Heart left ventricle (tissue), 16 donors: ENCODE data around the gene FTO. TPM values are rescaled to one million over a fixed set of nuclear protein-coding genes. Genes with fewer than 3 reads are reported as not detected.

Experiments used
- ATAC-seq, 4 donors: fragments of 200-7000 bp; cut with Tn5 transposase; one replicate each; pipeline ENCODE4 v1.9.1; 2020 to 2022; ENCODE audit warnings: moderate library complexity in 4 of 4, mild to moderate bottlenecking in 3 of 4, moderate number of reproducible peaks in 1 of 4
- DNase-seq, 5 donors: peaks; one replicate each; pipeline ENCODE4 v3.0.0-alpha.2; 2020
- H3K27ac ChIP-seq, 12 donors: fragments of 200-600 bp; sonication (generic) in 4 of 12; one replicate each; pipeline versions ENCODE4 v1.5.0 to v1.8.0; 2016 to 2022; ENCODE audit warnings: mild to moderate bottlenecking in 2 of 12
- H3K27me3 ChIP-seq, 9 donors: fragments of 200-600 bp; sonication (generic) in 2 of 9; one replicate each; pipeline versions ENCODE4 v1.5.1 to v1.8.0; 2016 to 2022; ENCODE audit warnings: mild to moderate bottlenecking in 3 of 9
- H3K36me3 ChIP-seq, 9 donors: fragments of 200-600 bp; sonication (generic) in 2 of 9; one replicate each; pipeline versions ENCODE4 v1.5.0 to v1.8.0; 2018 to 2022; ENCODE audit warnings: mild to moderate bottlenecking in 2 of 9
- H3K4me1 ChIP-seq, 12 donors: fragments of 200-600 bp; sonication (generic) in 4 of 12; one replicate each; pipeline versions ENCODE4 v1.5.0 to v1.8.0; 2016 to 2022; ENCODE audit warnings: mild to moderate bottlenecking in 3 of 12
- H3K4me3 ChIP-seq, 12 donors: fragments of 200-600 bp; sonication (generic) in 4 of 12; one replicate each; pipeline versions ENCODE4 v1.5.0 to v1.8.0; 2017 to 2022; ENCODE audit warnings: mild to moderate bottlenecking in 9 of 12, moderate library complexity in 4 of 12
- H3K9me3 ChIP-seq, 12 donors: fragments of 200-600 bp; sonication (generic) in 4 of 12; one replicate each; pipeline versions ENCODE4 v1.5.0 to v1.8.0; 2016 to 2022; ENCODE audit warnings: mild to moderate bottlenecking in 1 of 12
- CTCF ChIP-seq, 12 donors: fragments of 200-600 bp; sonication (generic) in 4 of 12; IDR thresholded peaks; one replicate each; pipeline versions ENCODE4 v1.5.0 to v1.8.0; 2018 to 2022; ENCODE audit warnings: antibody characterized with exemption in 12 of 12, mild to moderate bottlenecking in 5 of 12
- POLR2A ChIP-seq, 2 donors: fragments of 450-650 bp; IDR thresholded peaks; one replicate each; pipeline ENCODE4 v1.6.1; 2017; ENCODE audit warnings: antibody characterized with exemption in 2 of 2, mild to moderate bottlenecking in 2 of 2, moderate library complexity in 2 of 2
- WGBS, 4 donors: extraction: QIAGEN DNeasy Blood & Tissue Kit in 2 of 4; methylation state at CpG; one replicate each; pipeline versions ENCODE4 v1.1.5 to v1.1.7; 2013 to 2018; 5-methylcytosine and 5-hydroxymethylcytosine counted together
- intact Hi-C, 10 donors: fragments of 100-400 bp; cut with DNase I; formaldehyde crosslinking; loops; one replicate each; pipeline versions ENCODE4 v1.11.1 to v1.14.2; 2022
- polyA plus RNA-seq, 2 donors: library from polyadenylated mRNA; stranded (reverse); fragments of 200-250 nt; gene quantifications; one replicate each; pipeline ENCODE4 v1.2.3, GENCODE V29; 2013
- total RNA-seq, 9 donors: library from RNA; depleted of rRNA in 2 of 9; stranded (reverse); fragments of >200 nt in 2 of 9; fragmentation: NEBNext Ultra II Directional in 3 of 9; extraction: Animal tissue kit (Norgen Biotek cat#: 25700) in 3 of 9; gene quantifications; one replicate each; pipeline versions ENCODE4 v1.1.0 to v1.2.4, GENCODE V29; 2016 to 2023
- donor health status: ischemic (EF 13 %, LVEDD 7.1; RV severe dilation, severe dysfunction).
- donor health status: healthy with polysubstance abuse.
- donor health status: DM: no; HTN: yes; CAD: no.
- donor health status: DM: no; HTN: no; CAD: no.
- donor health status: ischemic (EF 25% LVEDD 6.9; RV normal size, moderate dysfunction).
- donor health status: ischemic (EF 25% LVEDD 5.7; RV mildly dilated, moderate dysfunction).
- donor health status: healthy.
- donor health status: DM: yes; HTN: yes; CAD: no.
- donor health status: ischemic (EF 35%, LVEDD 5.7; RV mildly dilated, moderate dysfunction).
- donor health status: nonischemic (EF 11% LVEDD 7.7; RV severe dilation, severe dysfunction).
- donor health status: DM: yes; HTN: yes; CAD: no.
- donor health status: PGD.
- donor health status: ischemic (EF 29% LVEDD 5.4; RV normal size, mild dysfunction).
- donor health status: nonischemic (EF 23%, LVEDD 6.1; RV moderate dilation, normal function).

Gene FTO
- total and polyA plus RNA-seq, 11 donors, result 11.8 to 105 (median 86.8) TPM

GRCh38 chr16:54056921-54057320 is 353.0 kb downstream of the FTO start:
- intact Hi-C loops, result no loop called here
- H3K36me3 ChIP-seq, result peaks cover 0 to 5% (median 0%) of the 10 kb centered on the region in 9 donors
- ATAC-seq, result no peak

GRCh38 chr16:54059319-54059718 is 355.4 kb downstream of the FTO start:
- WGBS, 4 donors, result 90 to 91% (median 91%) methylated on average over 6 of the region's 6 CpGs
- Histone ChIP-seq H3K4me3 (no peak overlapping the region), H3K36me3 (no peaks in the 10 kb centered on the region), H3K27me3 (no peaks in the 10 kb centered on the region), H3K9me3 (peaks cover 0 to 5% (median 0%) of the 10 kb centered on the region in 12 donors), H3K27ac (no peak overlapping the region), H3K4me1 (peaks cover 0 to 21% (median 1%) of the 10 kb centered on the region in 12 donors)
- no peak for ATAC-seq
- intact Hi-C loops, result no loop called here
- TF ChIP-seq CTCF (IDR thresholded peaks at IDR 0.05) (no peak), POLR2A (IDR thresholded peaks at IDR 0.05) (no peak)
- no peak for DNase-seq

More at GRCh38 chr16:54056921-54057320, 353.0 kb downstream of the FTO start:
- Histone ChIP-seq H3K4me3 (no peak overlapping the region), H3K27ac (no peak overlapping the region), H3K9me3 (peaks cover 0 to 5% (median 0%) of the 10 kb centered on the region in 12 donors), H3K27me3 (no peaks in the 10 kb centered on the region), H3K4me1 (peaks cover 0 to 15% (median 1%) of the 10 kb centered on the region in 12 donors)
- WGBS, 4 donors, result 95 to 96% (median 95%) methylated on average over 3 of the region's 3 CpGs
- DNase-seq, result no peak
- no peak for TF ChIP-seq POLR2A (IDR thresholded peaks at IDR 0.05)
- TF ChIP-seq CTCF (IDR thresholded peaks at IDR 0.05), result no peak

- intact Hi-C loops, result loop anchor here in 2 of 10 donors (10.0 kb wide), 2 partner anchors 214 to 276 kb away; no protein-coding TSS in a partner anchor
- Histone ChIP-seq H3K27ac (no peak overlapping the region), H3K4me1 (peaks cover 0 to 16% (median 1%) of the 10 kb centered on the region in 12 donors), H3K9me3 (peaks cover 0 to 5% (median 0%) of the 10 kb centered on the region in 12 donors), H3K27me3 (no peaks in the 10 kb centered on the region), H3K4me3 (no peak overlapping the region), H3K36me3 (no peaks in the 10 kb centered on the region)
- DNase-seq (no peak), ATAC-seq (no peak)
- TF ChIP-seq POLR2A (IDR thresholded peaks at IDR 0.05) (no peak), CTCF (IDR thresholded peaks at IDR 0.05) (no peak)
- WGBS, 4 donors, result 87 to 91% (median 89%) methylated on average over 10 of the region's 10 CpGs
Measured at GRCh38 chr16:54060599-54061421, 356.9 kb downstream of the FTO start.

GRCh38 chr16:54061454-54061853 is 357.5 kb downstream of the FTO start:
- TF ChIP-seq CTCF (IDR thresholded peaks at IDR 0.05) (no peak), POLR2A (IDR thresholded peaks at IDR 0.05) (no peak)
- no peaks in the 10 kb centered on the region for H3K36me3 ChIP-seq
- WGBS, 4 donors, result 89 to 96% (median 91%) methylated on average over 6 of the region's 6 CpGs
- peaks cover 0 to under 1% (median 0%) of the 10 kb centered on the region in 12 donors for H3K9me3 ChIP-seq
- peaks cover 0 to 19% (median 3%) of the 10 kb centered on the region in 12 donors for H3K4me1 ChIP-seq
- ATAC-seq (no peak), DNase-seq (no peak)
- intact Hi-C loops, result loop anchor here in 2 of 10 donors (10.0 kb wide), 2 partner anchors 213 to 277 kb away; no protein-coding TSS in a partner anchor
- H3K27ac ChIP-seq, result no peak overlapping the region
- H3K27me3 ChIP-seq, result no peaks in the 10 kb centered on the region
- no peak overlapping the region for H3K4me3 ChIP-seq
